ENCODE data around the gene RELA.

- TF ChIP-seq CTCF (IDR thresholded peaks at IDR 0.05) (no peak), FOSL2 (IDR thresholded peaks at IDR 0.05) (no peak), FOSL2 (CRISPR knock-in tag; IDR thresholded peaks at IDR 0.05) (no peak), CEBPB (IDR thresholded peaks at IDR 0.05) (no peak), CBX2 (IDR thresholded peaks at IDR 0.05; ENCODE audit: borderline replicate concordance, low read depth) (no peak), REST (IDR thresholded peaks at IDR 0.05) (no peak), NR3C1 (IDR thresholded peaks at IDR 0.05) (no peak), POLR2A (IDR thresholded peaks at IDR 0.05; ENCODE audit: low read length) (no peak), CHD2 (IDR thresholded peaks at IDR 0.05; ENCODE audit: low read length, partially characterized antibody) (no peak), USF2 (IDR thresholded peaks at IDR 0.05) (no peak), RARB (CRISPR knock-in tag; IDR thresholded peaks at IDR 0.05) (no peak), SMC3 (IDR thresholded peaks at IDR 0.05) (no peak)
Measured at GRCh38 chr11:65699306-65699705, 36.6 kb upstream of the RELA start.
